Neural cell (in vitro differentiated cells): Measurements from ENCODE around the gene URI1. TPM values are rescaled to one million over a fixed set of nuclear protein-coding genes. Genes with fewer than 3 reads are reported as not detected.

Experiments
- H2AFZ ChIP-seq: fragments of 200-600, 300-800 bp; sonication (generic), shearing (Covaris generic); 2 replicates; pipeline ENCODE4 v1.6.0; 2014; ENCODE audit warnings: low read depth, mild to moderate bottlenecking, antibody characterized with exemption, low read length, moderate library complexity
- H3F3A ChIP-seq: fragments of 200-600 bp; shearing (Covaris generic); 2 replicates; pipeline ENCODE4 v1.6.1; 2016; ENCODE audit warnings: mild to moderate bottlenecking, moderate library complexity, mixed read lengths, antibody characterized with exemption, low read length; ENCODE audit not compliant: insufficient read depth, poor library complexity, severe bottlenecking
- H3K27ac ChIP-seq: fragments of 200-600, 300-800 bp; sonication (generic), shearing (Covaris generic); 2 replicates; pipeline ENCODE4 v1.5.1; 2014; ENCODE audit warnings: mild to moderate bottlenecking, low read length, moderate library complexity
- H3K27me3 ChIP-seq: fragments of 300-800, 200-600 bp; sonication (generic), shearing (Covaris generic); 2 replicates; pipeline ENCODE4 v1.6.0; 2014; ENCODE audit warnings: mild to moderate bottlenecking, low read depth, low read length, moderate library complexity; ENCODE audit not compliant: insufficient read depth
- H3K36me3 ChIP-seq: fragments of 300-800, 200-600 bp; sonication (generic), shearing (Covaris generic); 2 replicates; pipeline ENCODE4 v1.5.1; 2014; ENCODE audit warnings: mild to moderate bottlenecking, antibody characterized with exemption, low read length, moderate library complexity; ENCODE audit not compliant: insufficient read depth
- H3K4me2 ChIP-seq: fragments of 300-800, 200-600 bp; sonication (generic), shearing (Covaris generic); 2 replicates; pipeline ENCODE4 v1.6.0; 2014; ENCODE audit warnings: mild to moderate bottlenecking, low read length
- H3K4me3 ChIP-seq: fragments of 300-800, 200-600 bp; sonication (generic), shearing (Covaris generic); 2 replicates; pipeline ENCODE4 v1.5.1; 2014; ENCODE audit warnings: mild to moderate bottlenecking, low read length, moderate library complexity
- H3K79me2 ChIP-seq: fragments of 200-600 bp; shearing (Covaris generic); replicated peaks from 2 replicates; pipeline ENCODE4 v1.6.0; 2014; ENCODE audit warnings: mild to moderate bottlenecking, low read length, moderate library complexity; ENCODE audit not compliant: insufficient read depth
- H3K9ac ChIP-seq: fragments of 300-800, 200-600 bp; sonication (generic), shearing (Covaris generic); 2 replicates; pipeline ENCODE4 v1.6.1; 2016; ENCODE audit warnings: mild to moderate bottlenecking, low read length, mixed read lengths
- H3K9me2 ChIP-seq: fragments of 200-600 bp; shearing (Covaris generic); 2 replicates; pipeline ENCODE4 v1.6.1; 2016; ENCODE audit warnings: mild to moderate bottlenecking, low read length, mixed read lengths; ENCODE audit not compliant: insufficient read depth
- H3K9me3 ChIP-seq: fragments of 200-600, 300-800 bp; sonication (generic), shearing (Covaris generic); 2 replicates; pipeline ENCODE4 v1.6.1; 2016; ENCODE audit warnings: mild to moderate bottlenecking, mixed run types, low read length, moderate library complexity, mixed read lengths
- H4K20me1 ChIP-seq: fragments of 200-600 bp; shearing (Covaris generic); 2 replicates; pipeline ENCODE4 v1.6.1; 2016; ENCODE audit warnings: mild to moderate bottlenecking, mixed run types; ENCODE audit not compliant: insufficient read depth
- EP300 ChIP-seq: fragments of 450-650 bp; conservative IDR thresholded peaks from 2 replicates; pipeline ENCODE4 v1.6.1; 2014; ENCODE audit warnings: antibody characterized with exemption, mild to moderate bottlenecking, moderate library complexity; ENCODE audit not compliant: poor library complexity, severe bottlenecking
- EZH2 ChIP-seq: fragments of 200-600, 300-800 bp; shearing (Covaris generic), sonication (generic); IDR thresholded peaks from 2 replicates; pipeline ENCODE4 v1.6.1; 2014; ENCODE audit warnings: antibody characterized with exemption, low read length, borderline replicate concordance, mild to moderate bottlenecking; ENCODE audit not compliant: insufficient read depth, poor library complexity, severe bottlenecking
- MXI1 ChIP-seq: fragments of 450-650 bp; conservative IDR thresholded peaks from 2 replicates; pipeline ENCODE4 v1.6.1; 2014; ENCODE audit warnings: antibody characterized with exemption, mild to moderate bottlenecking; ENCODE audit not compliant: poor library complexity, severe bottlenecking
- POLR2AphosphoS5 ChIP-seq: IDR thresholded peaks from 2 replicates; pipeline ENCODE4 v1.6.1; 2012
- REST ChIP-seq: IDR thresholded peaks from 2 replicates; pipeline ENCODE4 v1.6.1; 2012; ENCODE audit warnings: borderline replicate concordance
- TAF1 ChIP-seq: IDR thresholded peaks from 2 replicates; pipeline ENCODE4 v1.6.1; 2012; ENCODE audit warnings: low read depth
- polyA plus RNA-seq: library from polyadenylated mRNA; depleted of rRNA; stranded (reverse); fragments of >200 nt; gene quantifications from 2 replicates; pipeline ENCODE4 v1.2.3, GENCODE V29; 2014
- TF ChIP-seq, protein P1 (sequence below): fragments of 450-650 bp; IDR thresholded peaks from 2 replicates; pipeline ENCODE4 v1.5.1; 2014; ENCODE audit warnings: antibody characterized with exemption, mild to moderate bottlenecking, moderate library complexity; ENCODE audit not compliant: poor library complexity, severe bottlenecking

URI1 gene
- polyA plus RNA-seq, 1 donor from 2014 or later: 55.4 TPM

DNA sequence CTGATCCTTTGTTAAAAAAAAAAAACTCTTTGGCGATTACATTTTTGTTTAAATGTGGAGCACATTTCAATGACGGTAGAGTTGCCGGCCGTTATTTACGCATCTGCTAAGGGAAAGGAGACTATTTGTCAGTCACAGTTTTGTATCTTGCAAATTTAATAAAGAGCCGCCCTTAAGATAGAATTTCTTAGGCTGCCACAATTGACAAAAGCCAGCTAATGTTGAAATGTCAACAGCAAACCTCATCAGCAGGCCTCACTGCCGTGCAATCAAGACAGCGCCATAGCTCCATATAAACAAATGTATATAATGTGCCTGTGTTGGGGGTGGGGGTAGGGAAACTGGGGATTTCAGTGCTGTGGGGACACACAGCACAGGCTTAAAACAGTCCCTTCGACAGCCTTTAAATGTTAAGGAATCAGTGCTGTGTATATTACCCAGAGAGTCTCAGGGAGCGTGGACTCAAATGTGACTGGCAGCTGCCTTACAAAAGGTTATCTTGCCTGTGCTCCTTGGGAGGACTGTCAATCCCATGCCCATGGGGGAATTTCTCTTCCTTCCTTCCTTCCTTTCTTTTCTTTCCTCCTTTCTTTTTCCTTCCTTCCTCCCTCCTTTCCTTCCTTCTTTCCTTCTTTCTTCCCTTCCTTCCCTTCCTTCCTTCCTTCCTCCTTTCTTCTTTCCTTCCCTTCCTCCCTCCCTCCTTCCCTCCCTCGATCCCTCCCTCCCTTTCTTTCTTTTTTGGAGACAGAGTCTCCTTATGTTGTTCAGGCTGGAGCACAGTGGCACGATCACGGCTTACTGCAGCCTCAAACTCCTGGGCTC is 108.0 kb downstream of the URI1 start:
- H3F3A ChIP-seq: no peaks in the 10 kb centered on the region
- H3K27ac ChIP-seq: peak overlapping the region; percentile 40
- TF ChIP-seq POLR2AphosphoS5 (peak; percentile 8), REST (no peak), EP300 (no peak), MXI1 (no peak), EZH2 (no peak)

DNA sequence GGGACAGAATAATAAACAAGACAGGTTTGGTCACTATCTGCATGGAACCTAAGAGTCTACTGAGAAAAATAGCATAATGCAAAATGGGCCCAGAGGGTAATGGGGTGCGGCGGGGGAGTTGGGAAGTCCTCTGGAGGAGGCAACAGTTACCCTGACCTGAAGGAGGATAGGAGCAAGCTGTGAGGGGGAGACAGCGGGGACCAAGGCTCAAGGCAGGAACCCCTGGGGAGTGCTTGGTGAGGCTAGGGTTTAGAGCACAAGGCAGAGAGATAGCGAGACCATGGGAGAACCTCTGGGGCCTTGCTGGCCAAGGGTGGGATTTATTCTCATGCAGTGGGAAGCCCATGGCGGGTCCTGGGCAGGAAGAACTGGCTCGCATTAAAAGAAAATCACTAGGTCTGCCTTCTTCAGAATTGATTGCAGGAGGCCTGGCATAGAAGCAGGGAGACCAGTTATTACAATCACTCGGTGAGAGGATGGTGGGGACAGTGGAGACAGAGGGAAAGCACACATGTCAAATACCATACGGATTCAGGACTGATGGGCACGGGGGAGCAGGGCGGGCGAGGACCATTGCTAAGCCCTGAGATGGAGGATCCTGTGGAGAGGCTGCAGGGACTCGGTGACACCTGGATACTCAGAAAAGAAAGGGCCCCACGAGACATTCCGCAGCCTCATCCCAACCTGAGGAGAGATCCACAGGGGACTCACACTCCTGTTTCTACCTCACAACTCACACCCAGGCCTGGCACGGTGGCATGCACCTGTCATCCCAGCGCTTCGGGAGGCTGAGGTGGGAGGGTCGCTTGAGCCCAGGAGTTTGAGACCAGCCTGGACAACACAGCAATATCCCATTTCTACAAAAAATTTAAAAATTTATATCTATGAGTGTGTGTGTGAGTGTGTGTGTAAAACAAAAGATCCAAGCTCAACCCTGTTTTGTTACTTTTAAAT is 110.4 kb downstream of the URI1 start:
- Histone ChIP-seq H4K20me1 (no peaks in the 10 kb centered on the region), H3K9ac (no peak overlapping the region), H3F3A (no peaks in the 10 kb centered on the region), H3K9me2 (no peaks in the 10 kb centered on the region), H3K36me3 (no peaks in the 10 kb centered on the region), H3K27me3 (no peaks in the 10 kb centered on the region), H3K4me3 (no peak overlapping the region), H3K79me2 (no peaks in the 10 kb centered on the region), H3K9me3 (no peaks in the 10 kb centered on the region), H2AFZ (no peak overlapping the region), H3K4me2 (no peak overlapping the region), H3K27ac (no peak overlapping the region)
- TF ChIP-seq EP300 (no peak), TAF1 (no peak), MXI1 (no peak), EZH2 (no peak), POLR2AphosphoS5 (no peak)
- TF ChIP-seq, protein P1, sequence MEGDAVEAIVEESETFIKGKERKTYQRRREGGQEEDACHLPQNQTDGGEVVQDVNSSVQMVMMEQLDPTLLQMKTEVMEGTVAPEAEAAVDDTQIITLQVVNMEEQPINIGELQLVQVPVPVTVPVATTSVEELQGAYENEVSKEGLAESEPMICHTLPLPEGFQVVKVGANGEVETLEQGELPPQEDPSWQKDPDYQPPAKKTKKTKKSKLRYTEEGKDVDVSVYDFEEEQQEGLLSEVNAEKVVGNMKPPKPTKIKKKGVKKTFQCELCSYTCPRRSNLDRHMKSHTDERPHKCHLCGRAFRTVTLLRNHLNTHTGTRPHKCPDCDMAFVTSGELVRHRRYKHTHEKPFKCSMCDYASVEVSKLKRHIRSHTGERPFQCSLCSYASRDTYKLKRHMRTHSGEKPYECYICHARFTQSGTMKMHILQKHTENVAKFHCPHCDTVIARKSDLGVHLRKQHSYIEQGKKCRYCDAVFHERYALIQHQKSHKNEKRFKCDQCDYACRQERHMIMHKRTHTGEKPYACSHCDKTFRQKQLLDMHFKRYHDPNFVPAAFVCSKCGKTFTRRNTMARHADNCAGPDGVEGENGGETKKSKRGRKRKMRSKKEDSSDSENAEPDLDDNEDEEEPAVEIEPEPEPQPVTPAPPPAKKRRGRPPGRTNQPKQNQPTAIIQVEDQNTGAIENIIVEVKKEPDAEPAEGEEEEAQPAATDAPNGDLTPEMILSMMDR: no peak

More for the DNA sequence above, 108.0 kb downstream of the URI1 start:
- H3K4me2 ChIP-seq: no peak overlapping the region
- no peaks in the 10 kb centered on the region for H3K36me3 ChIP-seq
- H3K9ac ChIP-seq: peak overlapping the region; percentile 25
- H3K9me2 ChIP-seq: no peaks in the 10 kb centered on the region
- no peaks in the 10 kb centered on the region for H3K9me3 ChIP-seq
- H4K20me1 ChIP-seq: no peaks in the 10 kb centered on the region
- no peak overlapping the region for H2AFZ ChIP-seq
- H3K4me3 ChIP-seq: no peak overlapping the region
- no peaks in the 10 kb centered on the region for H3K27me3 ChIP-seq
- H3K79me2 ChIP-seq: no peaks in the 10 kb centered on the region
